HG02763 (cell line): ENCODE measurements around the gene C4B.
"Not testable (repeated sequence)": the region's sequence is repeated elsewhere in the genome, so short reads cannot be mapped to it uniquely, and the experiment has no call there.

Experiments
- ATAC-seq: cut with Tn5 transposase; IDR thresholded peaks from one replicate; pipeline ENCODE4 v1.9.1; 2021; ENCODE audit warnings: mild to moderate bottlenecking, moderate library complexity; ENCODE audit not compliant: unreplicated experiment

C4B gene

GRCh38 chr6:32014547-32014946, at the start of gene C4B:
C4B (plus strand) TSS chr6:32014795; CDS start chr6:32014846, 51 bp downstream.
- ATAC-seq = not testable (repeated sequence)

- no peak for ATAC-seq
Observed at GRCh38 chr6:31965700-31966099, 48.9 kb upstream of the C4B start.

GRCh38 chr6:31966506-31966905, 48.1 kb upstream of the C4B start:
- no peak for ATAC-seq

- no peak for ATAC-seq
Observed at GRCh38 chr6:31966997-31967925, 47.3 kb upstream of the C4B start.

GRCh38 chr6:31967926-31968320, 46.7 kb upstream of the C4B start:
- no peak for ATAC-seq

- ATAC-seq = no peak
Observed at GRCh38 chr6:31968326-31968725, 46.3 kb upstream of the C4B start.

GRCh38 chr6:31968791-31969711, 45.5 kb upstream of the C4B start:
- no peak for ATAC-seq

GRCh38 chr6:31969712-31970603, 44.6 kb upstream of the C4B start:
- no peak for ATAC-seq

- ATAC-seq = no peak
Observed at GRCh38 chr6:31970604-31971271, 43.9 kb upstream of the C4B start.

GRCh38 chr6:31971279-31971992, 43.2 kb upstream of the C4B start:
- ATAC-seq = no peak

GRCh38 chr6:31971993-31972708, 42.4 kb upstream of the C4B start, which contains the start of gene DXO:
DXO (minus strand) TSS chr6:31972138; CDS start chr6:31971675, 463 bp downstream.
- ATAC-seq = peak; percentile 83

- ATAC-seq = no peak
Observed at GRCh38 chr6:31972709-31973350, 41.8 kb upstream of the C4B start.

GRCh38 chr6:31976065-31976464, 38.5 kb upstream of the C4B start:
- ATAC-seq = not testable (repeated sequence)

- no peak for ATAC-seq
Observed at GRCh38 chr6:31977816-31978431, 36.7 kb upstream of the C4B start.

GRCh38 chr6:31978831-31979230, 35.8 kb upstream of the C4B start:
- no peak for ATAC-seq

- ATAC-seq = no peak
Observed at GRCh38 chr6:31979238-31979898, 35.2 kb upstream of the C4B start.

- ATAC-seq = not testable (repeated sequence)
Observed at GRCh38 chr6:31980195-31980876, 34.3 kb upstream of the C4B start.
